Tongue (tissue), 2 donors: ENCODE data around the gene ZNF280A. TPM values are rescaled to one million over a fixed set of nuclear protein-coding genes. Genes with fewer than 3 reads are reported as not detected.
"Not testable (repeated sequence)": the region's sequence is repeated elsewhere in the genome, so short reads cannot be mapped to it uniquely, and the experiment has no call there.

Source experiments
- DNase-seq: peaks from one replicate; pipeline ENCODE4 v3.0.0-alpha.2; 2015
- total RNA-seq: library from RNA; depleted of rRNA; stranded (reverse); fragments of >200 nt; gene quantifications from one replicate; pipeline ENCODE4 v1.2.3, GENCODE V29; 2014

Gene ZNF280A
- total RNA-seq, 1 donor from 2014 or later: not detected

DNA sequence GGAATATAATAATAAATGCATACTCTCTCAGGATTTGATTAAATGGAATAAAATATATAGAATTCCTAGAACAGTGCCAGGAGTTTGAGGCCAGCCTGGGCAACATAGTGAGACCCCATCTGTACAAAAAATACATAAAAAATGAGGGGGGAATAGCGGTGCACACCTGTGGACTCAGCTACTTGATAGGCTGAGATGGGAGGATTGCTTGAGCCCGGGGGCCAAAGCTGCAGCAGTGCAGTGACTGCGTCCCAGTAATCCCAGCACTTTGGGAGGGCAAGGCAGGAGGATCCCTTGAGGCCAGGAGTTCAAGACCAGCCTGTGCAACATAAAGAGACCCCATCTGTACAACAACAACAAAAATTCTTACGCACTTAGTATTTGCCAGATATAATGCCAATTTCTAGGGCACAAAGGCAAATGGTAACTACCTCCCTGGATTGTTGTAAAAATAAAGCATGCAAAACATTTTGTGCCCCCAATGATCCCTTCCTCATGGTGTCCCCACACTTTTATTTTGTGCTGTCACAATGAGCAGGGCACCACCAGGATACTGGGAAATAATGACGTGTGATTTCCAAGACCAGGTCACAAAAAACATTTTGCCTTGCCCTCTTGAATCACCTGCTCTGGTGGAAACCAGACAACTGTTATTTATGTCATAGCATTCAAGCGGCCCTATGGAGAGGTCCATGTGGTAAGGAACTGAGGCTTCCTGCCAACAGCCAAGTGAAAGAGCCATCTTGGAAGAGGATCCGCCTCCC, 18.3 kb upstream of the ZNF280A start:
- no peak for DNase-seq

DNA sequence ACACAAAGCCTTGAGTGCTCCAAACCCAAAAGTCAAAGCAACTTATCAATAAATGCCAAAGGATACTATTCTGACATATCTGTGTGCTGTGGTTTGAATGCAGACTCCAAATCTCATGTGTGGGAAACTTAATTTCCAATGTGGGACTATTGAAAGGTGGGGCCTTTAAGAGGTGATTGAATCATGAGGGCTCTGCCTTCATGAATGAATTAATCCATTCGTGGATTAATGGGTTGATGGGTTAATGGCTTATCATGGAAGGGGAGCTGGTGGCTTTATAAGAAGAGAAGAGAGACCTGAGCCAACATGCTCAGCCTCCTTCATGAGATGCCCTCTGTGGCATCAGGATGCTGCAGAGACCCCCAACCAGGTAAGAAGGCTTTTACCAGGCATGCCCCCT, 16.8 kb upstream of the ZNF280A start:
- DNase-seq: no peak

DNA sequence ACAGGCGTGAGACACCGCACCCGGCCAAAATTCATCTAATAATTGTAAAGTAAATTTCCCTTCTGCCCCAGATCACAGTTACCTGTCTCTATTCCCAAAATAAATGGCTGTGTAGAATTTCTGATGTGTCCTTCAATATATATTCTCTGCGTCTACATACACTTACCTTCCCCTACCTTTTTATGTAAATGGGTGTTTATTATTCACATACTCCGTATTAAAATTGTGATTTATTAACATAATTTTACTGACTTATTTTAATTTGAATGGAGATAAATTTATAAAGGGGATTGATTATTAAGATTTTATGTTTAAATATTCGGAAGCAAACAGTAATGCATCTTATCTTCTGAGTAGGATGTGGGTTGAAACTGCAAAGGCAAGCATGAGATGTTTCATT, 16.4 kb upstream of the ZNF280A start:
- DNase-seq: no peak

DNA sequence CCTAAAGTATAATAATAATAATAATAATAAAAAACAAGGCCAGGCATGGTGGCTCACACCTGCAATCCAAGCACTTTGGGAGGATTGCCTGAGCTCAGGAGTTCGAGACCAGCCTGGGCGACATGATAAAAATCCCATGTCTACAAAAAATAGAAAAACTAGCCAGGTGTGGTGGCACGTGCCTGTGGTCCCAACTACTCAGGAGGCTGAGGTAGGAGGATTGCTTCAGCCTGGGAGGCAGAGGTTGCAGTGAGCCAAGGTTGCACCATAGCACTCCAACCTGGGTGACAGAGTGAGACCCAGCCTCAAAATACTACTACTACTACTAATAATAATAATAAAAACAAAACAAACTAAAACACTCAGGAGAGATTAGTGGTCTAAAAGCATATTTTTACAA, 15.6 kb upstream of the ZNF280A start:
- no peak for DNase-seq

DNA sequence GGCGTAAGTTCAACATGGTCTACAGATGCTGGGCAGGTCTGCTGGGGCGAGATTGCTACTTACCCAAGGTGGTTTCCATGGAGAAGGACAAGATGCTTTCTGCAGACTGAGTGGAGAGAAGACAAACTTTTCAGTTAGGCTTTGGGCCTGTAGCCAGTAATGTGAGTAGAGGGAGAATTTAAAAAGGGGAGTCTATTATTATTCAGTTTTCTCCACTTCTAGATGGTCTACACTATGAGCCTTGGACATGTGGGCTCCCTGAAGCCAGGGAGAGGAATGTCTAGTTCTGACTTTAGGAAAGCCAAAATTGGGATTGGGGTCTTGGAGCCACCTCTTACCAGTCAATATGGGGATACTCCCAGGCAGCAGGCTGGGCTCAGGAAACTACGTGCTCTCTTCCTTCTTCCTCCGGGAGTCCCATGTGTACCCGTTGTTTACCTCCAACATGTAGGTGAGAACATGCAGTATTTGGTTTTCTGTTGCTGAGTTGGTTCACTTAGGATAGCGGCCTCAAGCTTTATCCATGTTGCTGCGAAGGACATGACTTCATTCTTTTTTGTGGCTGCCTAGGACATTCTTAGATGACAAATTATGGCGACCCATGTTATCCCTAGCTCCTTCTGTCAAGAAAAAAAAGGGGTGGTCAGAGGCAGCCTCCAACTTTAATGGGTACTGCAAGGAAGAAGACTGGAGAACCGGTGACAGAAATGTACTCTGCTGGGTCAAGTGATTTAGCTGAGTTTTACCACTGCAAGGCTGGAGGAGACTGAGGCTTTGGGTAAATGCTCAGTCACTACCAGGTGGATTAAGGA, 14.7 kb upstream of the ZNF280A start:
- no peak for DNase-seq

DNA sequence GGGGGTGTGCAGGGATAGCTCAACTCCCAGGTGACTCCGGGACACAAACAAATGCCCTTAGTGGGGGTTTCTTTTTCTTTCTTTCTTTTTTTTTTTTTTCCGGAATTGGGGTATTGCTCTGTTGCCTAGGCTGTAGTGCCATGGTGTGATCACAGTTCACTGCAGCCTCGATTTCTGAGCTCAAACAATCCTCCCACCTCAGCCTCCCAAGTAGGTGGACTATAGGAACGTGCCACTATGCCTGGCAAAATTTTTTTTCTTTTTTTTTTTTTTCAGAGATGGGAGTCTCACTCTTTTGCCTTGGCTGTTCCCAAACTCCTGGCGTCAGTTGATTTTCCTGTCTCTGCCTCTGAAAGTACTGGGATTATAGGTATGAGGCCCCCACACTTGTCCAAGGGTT, 13.8 kb upstream of the ZNF280A start:
- DNase-seq: no peak

DNA sequence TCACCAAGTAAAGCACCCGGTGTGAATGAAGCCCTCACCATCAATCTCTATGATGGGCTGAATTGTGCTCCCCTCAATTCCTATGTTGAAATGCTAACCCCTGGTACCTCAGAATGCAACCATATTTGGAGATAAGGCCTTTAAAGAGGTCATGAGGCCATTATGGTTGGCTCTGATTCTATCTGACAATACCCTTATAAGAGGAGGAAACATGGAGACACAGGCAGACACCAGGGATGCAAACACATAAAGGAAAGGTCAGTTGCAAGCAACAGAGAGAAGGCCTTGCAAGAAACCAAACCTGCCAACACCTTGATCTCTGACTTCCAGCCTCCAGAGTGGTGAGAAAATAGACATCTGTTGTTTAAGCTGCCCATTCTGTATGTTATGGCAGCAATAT, 13.3 kb upstream of the ZNF280A start:
- DNase-seq: no peak

DNA sequence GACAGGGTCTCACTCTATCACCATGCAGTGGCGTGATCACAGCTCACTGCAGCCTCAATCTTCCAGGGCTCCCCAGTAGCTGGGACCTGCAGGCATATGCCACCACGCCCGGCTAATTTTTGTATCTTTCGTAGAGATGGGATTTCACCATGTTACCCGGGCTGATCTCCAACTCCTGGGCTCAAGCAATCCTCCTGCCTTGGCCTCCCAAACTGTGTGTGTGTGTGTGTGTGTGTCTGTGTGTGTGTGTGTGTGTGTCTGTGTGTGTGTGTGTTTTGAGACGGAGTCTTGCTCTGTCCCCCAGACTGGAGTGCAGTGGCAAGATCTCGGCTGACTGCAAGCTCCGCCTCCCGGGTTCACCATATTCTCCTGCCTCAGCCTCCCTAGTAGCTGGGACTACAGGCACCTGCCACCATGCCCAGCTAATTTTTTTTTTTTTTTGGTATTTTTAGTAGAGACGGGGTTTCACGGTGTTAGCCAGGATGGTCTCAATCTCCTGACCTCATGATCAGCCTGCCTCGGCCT, 12.5 kb upstream of the ZNF280A start:
- not testable (repeated sequence) for DNase-seq

DNA sequence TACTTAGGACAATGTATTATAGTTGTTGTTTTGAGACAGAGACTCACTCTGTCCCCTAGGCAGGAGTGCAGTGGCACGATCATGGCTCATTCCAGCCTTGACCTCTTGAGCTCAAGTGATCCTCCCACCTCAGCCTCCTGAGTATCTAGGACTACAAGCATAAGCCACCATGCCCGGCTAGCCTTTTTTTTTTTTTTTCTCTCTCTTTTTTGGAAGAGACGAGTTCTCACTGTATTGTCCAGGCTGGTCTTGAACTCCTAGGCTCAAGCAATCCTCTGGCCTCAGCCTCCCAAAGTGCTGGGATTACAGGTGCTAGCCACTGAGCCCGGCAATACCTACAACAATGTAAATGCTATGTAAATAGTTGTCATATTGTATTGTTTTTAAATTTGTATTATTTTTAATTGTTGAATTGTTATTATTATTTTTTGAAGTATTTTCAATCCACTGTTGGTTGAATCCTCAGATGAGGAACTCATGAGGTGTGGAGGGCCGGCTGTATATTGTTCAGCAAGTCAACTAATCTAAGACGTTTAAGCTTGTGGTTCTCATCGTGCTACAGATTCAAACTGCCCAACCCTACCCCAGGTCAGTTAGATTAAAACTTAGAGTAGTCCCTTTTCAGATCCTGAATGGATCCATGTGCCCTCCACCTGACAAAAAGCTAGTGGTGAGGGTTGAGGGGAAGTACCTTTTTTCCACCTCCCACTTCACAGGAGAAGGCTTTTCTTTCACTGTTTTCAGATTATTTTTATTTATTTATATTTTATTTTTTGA, 11.9 kb upstream of the ZNF280A start:
- DNase-seq: no peak

DNA sequence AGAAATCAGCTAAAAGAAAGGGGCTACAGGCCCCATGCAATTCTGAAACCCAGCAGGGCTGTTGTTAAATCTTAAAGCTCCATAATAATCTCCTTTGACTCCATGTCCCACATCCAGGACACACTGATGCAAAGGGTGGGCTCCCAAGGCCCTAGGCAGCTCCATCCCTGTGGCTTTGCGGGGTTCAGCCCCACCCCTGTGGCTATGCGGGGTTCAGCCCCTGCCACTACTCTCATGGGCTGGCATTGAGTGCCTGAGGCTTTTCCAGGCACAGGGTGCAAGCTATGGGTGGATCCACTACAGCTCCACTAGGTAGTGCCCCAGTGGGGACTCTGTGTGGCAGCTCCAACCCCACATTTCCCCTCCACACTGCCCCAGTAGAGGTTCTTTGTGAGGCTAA, 8.7 kb upstream of the ZNF280A start:
- no peak for DNase-seq

DNA sequence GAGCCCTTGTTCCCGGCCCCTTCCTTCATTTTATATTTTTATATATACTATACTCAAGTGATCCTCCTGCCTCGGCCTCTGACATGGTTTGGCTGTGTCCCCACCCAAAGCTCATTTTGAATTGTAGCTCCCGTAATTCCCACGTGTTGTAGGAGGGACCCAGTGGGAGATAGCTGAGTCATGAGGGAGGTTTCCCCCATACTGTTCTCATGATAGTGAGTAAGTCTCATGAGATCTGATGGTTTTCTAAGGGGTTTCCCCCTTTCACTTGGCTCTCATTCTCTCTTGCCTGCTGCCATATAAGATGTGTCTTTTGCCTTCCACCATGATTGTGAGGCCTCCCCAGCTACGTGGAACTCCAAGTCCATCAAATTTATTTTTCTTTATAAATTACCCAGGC, 7.2 kb upstream of the ZNF280A start:
- no peak for DNase-seq

DNA sequence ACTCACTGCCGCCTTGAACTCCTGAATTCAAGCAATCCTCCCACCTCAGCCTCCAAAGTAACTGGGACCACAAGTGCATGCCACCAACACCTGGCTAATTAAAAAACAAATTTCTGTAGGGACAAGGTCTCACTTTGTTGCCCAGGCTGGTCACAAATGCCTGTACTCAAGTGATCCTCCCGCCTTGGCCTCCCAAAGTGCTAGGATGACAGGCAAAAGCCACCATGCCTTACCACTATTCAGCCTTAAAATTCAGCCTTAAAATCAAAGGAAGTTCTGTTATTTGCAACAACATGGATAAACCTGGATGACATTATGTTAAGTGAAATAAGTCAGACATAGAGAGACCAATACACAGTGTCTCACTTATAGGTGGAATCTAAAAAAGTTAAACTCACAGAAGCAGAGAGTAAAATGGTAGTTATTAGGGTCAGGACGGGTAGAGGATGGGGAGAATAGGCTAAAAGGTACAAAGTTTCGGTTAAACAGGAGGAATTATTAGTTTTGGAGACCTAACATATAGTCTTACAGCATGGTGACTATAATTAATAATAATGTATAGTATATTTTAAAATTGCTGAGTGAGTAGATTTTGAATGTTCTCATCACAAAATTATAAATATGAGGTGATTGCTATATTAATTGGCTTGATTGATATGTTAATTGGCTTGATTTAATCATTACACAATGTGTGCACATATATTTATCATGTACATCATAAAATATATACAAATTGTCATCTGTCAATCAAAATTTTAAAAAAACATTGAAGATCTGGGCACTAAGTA, 6.2 kb upstream of the ZNF280A start:
- DNase-seq: no peak

DNA sequence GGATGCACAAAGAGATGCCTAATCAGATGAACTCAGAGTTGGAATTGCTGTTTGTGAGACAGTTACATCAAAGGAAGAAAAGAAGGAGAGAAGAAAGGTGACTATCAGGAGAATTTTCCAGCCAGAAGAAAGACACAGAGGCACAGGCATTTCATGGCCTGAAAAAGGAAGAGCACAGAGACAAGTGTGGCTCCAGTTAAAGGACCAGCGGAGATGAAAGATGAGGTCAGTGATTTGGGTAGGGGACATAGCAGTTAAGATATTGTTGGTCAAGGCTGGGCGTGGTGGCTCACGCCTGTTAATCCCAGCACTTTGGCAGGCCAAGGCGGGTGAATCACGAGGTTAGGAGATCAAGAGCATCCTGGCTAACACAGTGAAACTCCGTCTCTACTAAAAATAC, 3.4 kb upstream of the ZNF280A start:
- DNase-seq: no peak

DNA sequence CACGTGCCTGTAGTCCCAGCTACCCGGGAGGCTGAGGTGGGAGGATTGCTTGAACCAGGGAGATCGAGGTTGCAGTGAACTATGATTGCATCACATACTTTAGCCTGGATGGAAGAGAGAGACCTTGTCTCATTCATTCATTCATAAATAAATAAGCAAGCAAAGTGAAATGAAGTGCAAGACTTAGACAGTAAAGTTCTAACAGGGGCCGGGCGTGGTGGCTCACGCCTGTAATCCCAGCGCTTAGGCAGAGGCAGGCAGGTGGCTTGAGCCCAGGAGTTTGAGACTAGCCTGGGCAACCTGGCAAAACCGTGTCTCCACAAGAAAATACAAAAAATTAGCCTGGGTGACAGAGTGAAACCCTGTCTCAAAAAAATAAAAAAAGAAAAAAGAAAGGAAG, 1.6 kb upstream of the ZNF280A start:
- DNase-seq: no peak

DNA sequence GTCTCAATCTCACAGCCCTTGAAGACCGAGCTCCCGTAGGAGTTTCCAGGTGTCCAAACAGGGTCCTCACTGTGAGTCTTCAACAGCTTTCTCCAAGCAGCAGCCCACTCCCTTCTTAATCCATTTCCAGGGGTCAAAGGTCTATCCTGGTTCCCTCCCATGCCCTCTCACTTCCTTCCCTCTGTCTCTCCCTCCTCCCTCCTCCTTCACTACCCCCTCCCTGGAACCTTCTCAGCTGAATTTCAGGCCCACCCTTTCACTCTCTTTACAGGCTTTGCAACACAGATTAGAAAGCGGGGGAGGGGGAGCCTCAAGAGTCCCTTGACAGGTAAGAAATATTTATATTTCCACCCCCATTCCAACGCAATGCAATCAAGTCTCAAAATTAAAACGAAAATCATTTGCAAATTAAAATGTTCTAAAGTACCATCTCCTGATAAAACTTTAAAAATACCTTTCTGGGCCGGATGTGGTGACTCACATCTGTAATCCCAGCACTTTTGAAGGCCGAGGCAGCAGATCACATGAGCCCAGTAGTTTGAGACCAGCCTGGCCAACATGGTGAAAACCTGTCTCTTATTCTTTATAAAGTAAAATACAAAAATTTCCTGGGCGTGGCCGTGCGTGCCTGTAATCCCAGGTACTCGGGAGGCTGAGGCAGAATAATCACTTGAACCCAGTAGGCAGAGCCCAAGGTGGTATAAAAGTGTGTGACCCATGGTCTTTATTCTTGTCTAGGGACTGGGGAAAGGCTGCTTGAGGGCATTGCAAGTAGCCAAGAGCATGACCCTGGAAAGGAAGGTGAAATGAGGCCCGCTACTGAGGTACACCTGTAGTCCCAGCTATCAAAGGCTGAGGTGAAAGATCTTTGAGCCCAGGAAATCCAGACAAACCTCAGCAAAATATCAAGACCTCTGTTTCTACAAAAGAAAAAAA, 865 bp upstream of the ZNF280A start:
- no peak for DNase-seq

DNA sequence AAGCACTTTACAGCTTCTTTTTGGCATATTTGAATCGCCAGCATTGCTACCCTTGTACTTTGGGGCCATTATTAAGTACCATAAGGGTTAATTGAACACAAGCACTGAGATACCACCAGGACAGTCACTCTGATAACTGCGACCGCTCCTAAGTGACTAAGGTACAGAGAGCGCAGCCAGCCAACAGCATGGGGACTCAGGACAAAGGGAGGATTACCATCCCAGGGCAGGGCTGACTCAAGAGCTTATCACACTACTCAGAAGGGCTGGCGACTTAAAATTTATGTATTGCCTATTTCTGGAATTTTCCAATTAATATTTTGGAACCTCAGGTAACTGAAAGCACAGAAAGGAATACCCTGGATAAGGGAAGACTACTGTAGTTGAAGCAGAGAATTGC, 479 bp downstream of the ZNF280A start:
- no peak for DNase-seq

DNA sequence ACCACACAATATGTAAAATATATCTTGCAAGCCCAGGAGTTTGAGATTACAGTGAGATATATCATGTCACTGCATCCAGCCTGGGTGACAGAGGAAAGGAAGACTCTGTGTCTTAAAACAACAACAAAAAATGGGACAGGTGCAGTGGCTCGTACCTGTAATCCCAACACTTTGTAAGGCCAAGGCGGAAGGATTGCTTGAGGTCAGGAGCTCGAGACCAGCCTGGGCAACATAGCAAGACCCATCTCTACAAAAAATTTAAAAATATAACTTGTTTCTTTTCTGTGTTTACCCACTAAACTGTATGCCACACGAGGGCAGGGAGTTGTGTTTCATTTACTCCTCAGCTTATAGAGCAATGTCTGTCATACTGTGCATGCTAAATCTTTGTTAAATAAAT, 3.1 kb downstream of the ZNF280A start:
- DNase-seq: no peak

DNA sequence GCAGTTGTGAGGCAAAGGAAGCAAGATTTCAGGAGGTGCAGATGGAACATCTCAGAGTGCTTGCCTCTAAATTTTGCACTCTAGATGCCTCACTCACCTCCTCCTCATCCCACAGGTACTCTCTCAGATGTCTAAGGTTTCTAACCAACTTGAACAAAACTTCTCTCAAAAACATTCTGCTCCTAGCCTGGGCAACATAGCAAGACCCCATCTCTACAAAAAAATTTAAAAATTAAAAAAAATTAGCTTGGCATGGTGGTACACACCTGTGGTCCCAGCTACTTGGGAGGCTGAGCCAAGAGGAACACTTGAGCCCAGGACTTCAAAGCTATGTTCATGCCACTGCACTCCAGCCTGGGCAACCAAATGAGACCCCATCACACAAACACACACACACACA, 4.2 kb downstream of the ZNF280A start:
- no peak for DNase-seq

DNA sequence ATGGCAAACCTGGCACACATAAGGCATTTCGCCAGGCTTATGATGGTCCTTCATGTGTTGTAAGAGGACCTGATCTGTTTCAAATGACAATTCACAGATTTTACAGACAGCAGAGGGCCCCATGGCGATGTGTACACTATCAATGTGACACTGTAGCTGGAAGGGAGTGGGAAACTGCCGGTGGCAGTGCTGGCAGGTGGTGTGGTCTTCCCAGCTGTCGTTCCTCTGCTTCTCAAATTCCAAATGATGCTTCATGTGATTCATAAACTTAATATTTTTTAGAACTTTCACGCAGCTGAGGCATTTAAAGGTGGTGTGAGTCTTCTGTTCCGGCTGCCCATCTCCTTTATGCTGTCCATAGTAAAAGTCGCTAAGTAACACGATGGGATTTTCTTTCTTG, 5.6 kb downstream of the ZNF280A start:
- DNase-seq: peak; percentile 55

DNA sequence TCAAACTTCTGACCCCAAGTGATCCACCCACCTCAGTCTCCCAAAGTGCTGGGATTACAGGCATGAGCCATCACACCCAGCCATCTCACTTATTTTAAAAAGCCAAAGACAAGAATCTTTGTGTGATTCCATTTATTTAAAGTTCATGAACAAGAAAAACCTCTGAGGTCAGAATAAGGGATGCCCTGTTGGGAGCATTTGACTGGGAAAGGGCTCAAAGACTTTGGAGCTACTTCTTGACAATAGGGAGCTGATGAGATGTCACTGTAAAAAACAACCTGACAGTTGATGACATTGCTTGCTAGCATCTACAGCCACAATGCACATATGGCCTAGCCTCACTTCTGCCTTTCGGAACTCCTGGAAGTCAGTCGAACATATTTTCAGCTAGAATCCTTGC, 6.5 kb downstream of the ZNF280A start:
- no peak for DNase-seq

DNA sequence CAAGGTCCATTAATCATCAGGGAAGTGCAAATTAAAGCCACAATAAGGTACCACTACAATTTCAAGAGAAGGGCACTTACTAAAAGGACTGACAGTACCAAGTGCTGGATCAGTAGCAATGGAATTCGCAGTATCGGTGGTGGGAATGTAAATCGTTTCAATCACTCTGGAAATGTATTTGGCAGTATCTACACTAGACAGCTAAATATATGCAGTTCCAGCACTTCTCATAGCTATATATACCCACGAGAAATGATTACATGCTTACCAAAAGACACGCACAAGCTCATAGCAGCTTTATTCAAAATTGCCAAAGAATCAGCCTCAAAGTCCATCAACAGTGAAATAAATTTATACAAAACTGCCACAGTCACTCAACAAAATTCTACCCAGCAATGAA, 7.1 kb downstream of the ZNF280A start:
- no peak for DNase-seq
